Measurements from ENCODE around the gene RIBC1.
"Not testable (repeated sequence)": the region's sequence is repeated elsewhere in the genome, so short reads cannot be mapped to it uniquely, and the experiment has no call there.

RIBC1 gene

DNA sequence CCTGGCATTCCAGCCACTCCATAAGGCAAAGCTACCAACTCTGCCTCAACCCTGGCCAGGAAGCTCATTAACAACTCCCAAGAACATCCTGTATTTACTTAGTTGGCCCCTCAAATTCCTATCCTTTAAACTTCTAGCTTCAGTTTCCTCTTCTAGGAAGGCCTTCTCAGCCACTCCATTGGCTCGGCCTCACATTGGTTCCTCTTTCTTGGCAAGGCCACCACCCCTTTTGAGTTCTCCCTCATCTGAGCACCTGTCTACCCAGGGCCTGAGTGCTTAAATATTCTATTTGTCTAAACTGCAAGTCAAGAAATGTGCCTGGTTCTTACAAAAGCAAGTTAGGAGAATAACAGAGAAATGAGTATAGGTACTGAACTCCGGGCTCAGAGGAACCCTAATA is 10.2 kb upstream of the RIBC1 start:
- ChIA-PET CTCF (interaction anchor here (1.3 kb wide), 1 partner anchor 99 kb away, joined by 3 read pairs; no protein-coding TSS in a partner anchor), POLR2A (no interaction called here)
- H3K4me3 ChIP-seq (ENCODE audit: low read depth, low read length) = no peak overlapping the region
- DNase-seq (ENCODE audit: low read depth, low spot score) = no peak
- TF ChIP-seq, protein P1, sequence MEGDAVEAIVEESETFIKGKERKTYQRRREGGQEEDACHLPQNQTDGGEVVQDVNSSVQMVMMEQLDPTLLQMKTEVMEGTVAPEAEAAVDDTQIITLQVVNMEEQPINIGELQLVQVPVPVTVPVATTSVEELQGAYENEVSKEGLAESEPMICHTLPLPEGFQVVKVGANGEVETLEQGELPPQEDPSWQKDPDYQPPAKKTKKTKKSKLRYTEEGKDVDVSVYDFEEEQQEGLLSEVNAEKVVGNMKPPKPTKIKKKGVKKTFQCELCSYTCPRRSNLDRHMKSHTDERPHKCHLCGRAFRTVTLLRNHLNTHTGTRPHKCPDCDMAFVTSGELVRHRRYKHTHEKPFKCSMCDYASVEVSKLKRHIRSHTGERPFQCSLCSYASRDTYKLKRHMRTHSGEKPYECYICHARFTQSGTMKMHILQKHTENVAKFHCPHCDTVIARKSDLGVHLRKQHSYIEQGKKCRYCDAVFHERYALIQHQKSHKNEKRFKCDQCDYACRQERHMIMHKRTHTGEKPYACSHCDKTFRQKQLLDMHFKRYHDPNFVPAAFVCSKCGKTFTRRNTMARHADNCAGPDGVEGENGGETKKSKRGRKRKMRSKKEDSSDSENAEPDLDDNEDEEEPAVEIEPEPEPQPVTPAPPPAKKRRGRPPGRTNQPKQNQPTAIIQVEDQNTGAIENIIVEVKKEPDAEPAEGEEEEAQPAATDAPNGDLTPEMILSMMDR (IDR thresholded peaks at IDR 0.05; ENCODE audit: insufficient read depth, low read length, missing control alignments) = no peak

DNA sequence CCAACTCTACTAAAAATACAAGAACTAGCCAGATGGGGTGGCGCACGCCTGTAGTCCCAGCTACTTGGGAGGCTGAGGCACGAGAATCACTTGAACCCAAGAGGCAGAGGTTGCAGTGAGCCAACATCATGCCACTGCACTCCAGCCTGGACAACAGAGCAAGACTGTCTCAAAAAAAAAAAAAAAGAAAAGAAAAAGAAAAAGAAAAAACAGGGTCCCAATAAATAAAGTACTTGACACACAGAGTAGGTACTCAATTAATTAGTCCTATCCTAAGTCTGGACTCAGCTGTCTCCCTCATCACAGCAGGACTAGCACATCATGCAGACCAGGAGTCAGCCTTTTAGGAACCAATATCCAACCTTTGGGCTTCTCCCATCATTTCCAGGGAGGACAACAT is 2.3 kb upstream of the RIBC1 start:
- DNase-seq (ENCODE audit: low read depth, low spot score); H3K4me3 ChIP-seq (ENCODE audit: low read depth, low read length); POLR2A ChIA-PET: not testable (repeated sequence)
- CTCF ChIA-PET = interaction anchor here (1.2 to 1.4 kb wide), 3 partner anchors 17 to 137 kb away, joined by 3 to 5 read pairs (median 3); no protein-coding TSS in a partner anchor

DNA sequence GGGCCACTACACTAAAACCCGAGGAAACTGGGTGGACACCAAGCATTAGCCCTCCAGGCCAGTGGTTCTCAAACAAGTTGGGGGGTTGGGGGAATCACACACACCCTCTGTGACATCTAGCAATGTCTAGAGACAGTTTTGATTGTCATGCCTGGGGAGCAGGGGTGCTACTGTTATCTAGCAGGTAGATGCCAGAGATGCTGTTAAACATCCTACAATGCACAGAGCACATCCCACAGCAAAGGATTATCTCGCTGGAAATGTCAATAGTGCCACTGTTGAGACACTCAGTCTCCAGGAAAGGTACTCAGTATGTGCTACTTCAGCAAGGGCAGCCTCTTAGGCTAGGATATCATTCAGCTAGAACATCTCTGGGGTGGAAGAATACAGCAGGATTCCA is 1.5 kb upstream of the RIBC1 start:
- ChIA-PET POLR2A (no interaction called here), CTCF (interaction anchor here (1.0 to 1.4 kb wide), 3 partner anchors 16 to 61 kb away, joined by 3 to 5 read pairs (median 3); no protein-coding TSS in a partner anchor)
- no peak for DNase-seq (ENCODE audit: low read depth, low spot score)
- TF ChIP-seq, protein P1 (IDR thresholded peaks at IDR 0.05; ENCODE audit: insufficient read depth, low read length, missing control alignments) = no peak
- H3K4me3 ChIP-seq (ENCODE audit: low read depth, low read length) = peak overlapping the region; percentile 71

DNA sequence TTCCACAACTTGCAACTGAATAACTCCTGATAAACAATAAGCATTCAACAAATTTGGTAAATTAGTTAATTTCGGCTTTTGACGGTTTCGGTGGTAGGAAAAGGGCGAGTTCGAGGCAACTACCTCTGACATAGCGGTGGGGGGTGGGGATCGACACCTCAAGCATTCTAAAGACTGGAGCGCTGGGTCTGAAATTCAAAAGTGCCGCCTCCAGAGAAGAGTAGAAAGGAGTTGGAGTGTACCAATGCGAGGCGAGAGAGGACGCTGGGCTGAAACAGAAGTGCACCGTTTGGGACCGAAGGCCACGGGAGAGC is 944 bp upstream of the RIBC1 start:
- CTCF ChIA-PET = interaction anchor here (1.0 to 1.4 kb wide), 2 partner anchors 24 to 61 kb away, joined by 3 read pairs; no protein-coding TSS in a partner anchor
- DNase-seq (ENCODE audit: low read depth, low spot score) = no peak
- POLR2A ChIA-PET = interaction anchor here (1.0 kb wide), 1 partner anchor 23 kb away, joined by 3 read pairs; no protein-coding TSS in a partner anchor
- H3K4me3 ChIP-seq (ENCODE audit: low read depth, low read length) = peak overlapping the region; percentile 71
- TF ChIP-seq, protein P1 (IDR thresholded peaks at IDR 0.05; ENCODE audit: insufficient read depth, low read length, missing control alignments) = no peak

DNA sequence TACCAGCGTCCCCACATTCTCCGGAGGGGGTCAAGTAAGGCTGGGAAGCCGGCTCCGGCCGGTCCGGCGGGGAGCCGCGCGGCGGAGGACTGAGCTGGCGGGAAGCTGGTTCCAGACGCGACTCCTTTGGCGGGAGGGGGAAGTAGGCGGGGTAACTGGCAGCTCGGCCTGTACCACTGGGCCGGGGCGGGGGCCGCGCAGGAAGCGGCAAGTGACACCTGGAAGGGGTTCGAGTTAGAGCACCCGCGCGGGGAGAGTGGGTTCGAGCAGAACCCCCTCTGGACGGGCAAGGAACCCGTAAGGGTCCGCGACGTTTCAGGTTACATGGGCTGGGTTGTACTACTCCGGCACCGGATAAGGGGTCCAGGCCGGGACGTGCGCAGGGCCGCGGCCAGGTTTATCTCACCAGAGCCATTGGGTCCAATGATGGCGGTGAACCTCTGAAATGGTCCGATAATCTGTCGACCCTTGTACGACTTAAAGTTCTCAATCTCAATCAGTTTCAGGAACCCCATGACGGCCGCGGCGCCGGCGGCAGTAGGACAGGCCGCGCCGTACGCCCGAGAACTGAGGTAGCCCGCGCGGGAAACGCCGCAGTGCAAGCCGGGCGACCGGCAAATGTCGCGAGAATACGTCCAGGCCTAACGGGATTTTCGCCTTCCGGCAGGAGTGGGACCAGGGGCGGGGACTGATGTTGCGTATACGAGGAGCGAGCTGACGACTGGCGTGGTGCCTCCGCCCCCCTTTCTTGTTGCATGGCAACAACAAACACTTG is 400 bp upstream of the RIBC1 start, which contains the start of gene SMC1A:
Gene SMC1A (minus strand): TSS at position 569 of the 775 bp plus-strand sequence. CDS start 54 bp downstream, at position 515.
- H3K4me3 ChIP-seq (ENCODE audit: low read depth, low read length) = peak within 1 kb of the TSS; percentile 71
- POLR2A ChIA-PET = interaction anchor here (0.7 to 1.0 kb wide), 5 partner anchors 19 to 261 kb away, joined by 3 to 4 read pairs (median 3); no protein-coding TSS in a partner anchor
- TF ChIP-seq, protein P1 (IDR thresholded peaks at IDR 0.05; ENCODE audit: insufficient read depth, low read length, missing control alignments) = no peak
- CTCF ChIA-PET = interaction anchor here (1.0 to 2.1 kb wide), 3 partner anchors 14 to 24 kb away, joined by 3 to 10 read pairs (median 5); no protein-coding TSS in a partner anchor
- DNase-seq (ENCODE audit: low read depth, low spot score) = peak; percentile 79

DNA sequence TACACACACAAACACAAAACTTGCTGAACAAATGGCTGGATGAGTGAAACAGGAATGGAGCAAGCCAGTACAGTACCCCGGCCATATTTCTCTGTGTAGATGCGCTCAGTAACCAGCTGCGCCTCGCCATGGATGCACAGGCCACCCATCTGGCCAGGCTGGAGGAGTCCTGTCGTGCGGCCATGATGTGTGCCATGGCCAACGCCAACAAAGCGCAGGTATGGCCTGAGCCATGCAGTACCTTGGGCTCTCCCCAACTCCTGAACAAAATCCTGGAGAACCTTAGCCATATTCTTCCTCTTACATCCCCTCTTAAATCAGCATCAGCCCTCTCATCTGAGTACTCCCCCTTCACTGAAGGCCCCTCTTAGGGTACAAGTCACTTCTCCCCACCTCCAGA is 7.1 kb downstream of the RIBC1 start:
- DNase-seq (ENCODE audit: low read depth, low spot score) = no peak
- H3K4me3 ChIP-seq (ENCODE audit: low read depth, low read length) = no peak overlapping the region
- CTCF ChIA-PET = no interaction called here
- TF ChIP-seq, protein P1 (IDR thresholded peaks at IDR 0.05; ENCODE audit: insufficient read depth, low read length, missing control alignments) = no peak
- POLR2A ChIA-PET = no interaction called here
